Fibroblast of lung (primary cell): ENCODE results near the gene PCNT. TPM values are rescaled to one million over a fixed set of nuclear protein-coding genes. Genes with fewer than 3 reads are reported as not detected.

Experiments
- DNase-seq, 2 donors: peaks; one replicate each; pipeline versions ENCODE4 v3.0.0 to v3.0.0-alpha.2; 2010; ENCODE audit warnings: low read depth in 2 of 2
- H2AFZ ChIP-seq: 2 replicates; pipeline ENCODE4 v1.5.1; 2012; ENCODE audit warnings: low read length, control low read depth, inconsistent platforms
- H3K27ac ChIP-seq: 2 replicates; pipeline ENCODE4 v1.5.1; 2011; ENCODE audit warnings: low read length, control low read depth; ENCODE audit not compliant: insufficient read depth
- H3K27me3 ChIP-seq: 2 replicates; pipeline ENCODE4 v1.5.1; 2011; ENCODE audit warnings: mild to moderate bottlenecking, low read length; ENCODE audit not compliant: control insufficient read depth, insufficient read depth
- H3K36me3 ChIP-seq: 2 replicates; pipeline ENCODE4 v1.5.1; 2011; ENCODE audit warnings: low read length; ENCODE audit not compliant: control insufficient read depth, insufficient read depth
- H3K4me1 ChIP-seq: 2 replicates; pipeline ENCODE4 v1.5.1; 2011; ENCODE audit warnings: low read length; ENCODE audit not compliant: control insufficient read depth, insufficient read depth; ENCODE audit errors: extremely low read depth
- H3K4me2 ChIP-seq: 2 replicates; pipeline ENCODE4 v1.5.1; 2011; ENCODE audit warnings: low read length, control low read depth; ENCODE audit not compliant: insufficient read depth; ENCODE audit errors: extremely low read depth
- H3K4me3 ChIP-seq, 4 experiments: fragments of 200-600 bp in 1 of 4; sonication (generic) in 1 of 4; replicated peaks in 1 of 4; 2 replicates each; pipeline ENCODE4 v1.5.1; 2011 to 2016; ENCODE audit warnings: low read length in 4 of 4, low read depth in 3 of 4, mild to moderate bottlenecking in 3 of 4, control low read depth in 2 of 4, inconsistent platforms in 1 of 4, mixed read lengths in 1 of 4; ENCODE audit not compliant: insufficient read depth in 1 of 4; ENCODE audit errors: control extremely low read depth in 1 of 4
- H3K79me2 ChIP-seq: 2 replicates; pipeline ENCODE4 v1.5.1; 2012; ENCODE audit warnings: mild to moderate bottlenecking, low read length, inconsistent platforms; ENCODE audit not compliant: control insufficient read depth, insufficient read depth
- H3K9ac ChIP-seq: 2 replicates; pipeline ENCODE4 v1.5.1; 2011; ENCODE audit warnings: mild to moderate bottlenecking, low read length, control low read depth; ENCODE audit not compliant: insufficient read depth
- H3K9me3 ChIP-seq: 2 replicates; pipeline ENCODE4 v1.5.1; 2012; ENCODE audit warnings: low read depth, low read length; ENCODE audit not compliant: control insufficient read depth, insufficient read depth
- H4K20me1 ChIP-seq: 2 replicates; pipeline ENCODE4 v1.5.1; 2011; ENCODE audit warnings: low read length; ENCODE audit not compliant: control insufficient read depth, insufficient read depth; ENCODE audit errors: extremely low read depth
- EZH2 ChIP-seq: IDR thresholded peaks from 2 replicates; pipeline ENCODE4 v1.5.1; 2012; ENCODE audit warnings: low read length, control low read depth, mild to moderate bottlenecking; ENCODE audit errors: missing control alignments
- polyA plus RNA-seq, 2 donors: library from polyadenylated mRNA; depleted of rRNA in 1 of 2; stranded (reverse) in 1 of 2; unstranded in 1 of 2; fragments of >200 nt; gene quantifications; 2 replicates each; pipeline ENCODE4 v1.2.1, GENCODE V29; 2011 to 2012; ENCODE audit warnings: missing spikeins in 1 of 2
- total RNA-seq: library from RNA; depleted of rRNA; stranded (reverse); fragments of >200 nt; gene quantifications from 2 replicates; pipeline ENCODE4 v1.2.1, GENCODE V29; 2014
- TF ChIP-seq, protein P1 (sequence below), 2 donors: IDR thresholded peaks in 1 of 2; conservative IDR thresholded peaks in 1 of 2; 1 replicate in 1 of 2; 2 replicates in 1 of 2; pipeline ENCODE4 v1.5.1; 2011 to 2012; ENCODE audit warnings: low read length in 2 of 2, control low read depth in 1 of 2, inconsistent platforms in 1 of 2, low read depth in 1 of 2, mild to moderate bottlenecking in 1 of 2

Gene PCNT
- total and polyA plus RNA-seq, 2 donors (not counting 1 experiment from before 2014, with no cell fraction given) = 7.4 to 26.1 TPM

DNA sequence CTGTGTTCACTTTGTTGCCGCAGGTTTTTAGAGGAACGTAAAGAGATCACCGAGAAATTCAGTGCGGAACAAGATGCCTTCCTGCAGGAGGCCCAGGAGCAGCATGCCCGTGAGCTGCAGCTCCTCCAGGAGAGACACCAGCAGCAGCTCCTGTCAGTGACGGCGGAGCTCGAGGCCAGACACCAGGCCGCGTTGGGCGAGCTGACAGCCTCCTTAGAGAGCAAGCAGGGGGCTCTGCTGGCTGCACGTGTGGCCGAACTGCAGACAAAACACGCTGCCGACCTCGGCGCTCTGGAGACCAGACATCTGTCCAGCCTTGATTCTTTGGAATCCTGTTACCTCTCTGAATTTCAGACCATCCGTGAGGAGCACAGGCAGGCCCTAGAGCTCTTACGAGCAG, 42.6 kb downstream of the PCNT start:
- Histone ChIP-seq H3K4me1 (no peaks in the 10 kb centered on the region), H3K79me2 (peaks cover 10% of the 10 kb centered on the region), H3K4me2 (no peak overlapping the region), H3K36me3 (peaks cover 21% of the 10 kb centered on the region), H3K9ac (no peak overlapping the region), H4K20me1 (no peaks in the 10 kb centered on the region), H3K4me3 (no peak overlapping the region), H3K27ac (no peak overlapping the region), H2AFZ (no peak overlapping the region), H3K9me3 (no peaks in the 10 kb centered on the region), H3K27me3 (no peaks in the 10 kb centered on the region)
- no peak for TF ChIP-seq EZH2
- TF ChIP-seq, protein P1, sequence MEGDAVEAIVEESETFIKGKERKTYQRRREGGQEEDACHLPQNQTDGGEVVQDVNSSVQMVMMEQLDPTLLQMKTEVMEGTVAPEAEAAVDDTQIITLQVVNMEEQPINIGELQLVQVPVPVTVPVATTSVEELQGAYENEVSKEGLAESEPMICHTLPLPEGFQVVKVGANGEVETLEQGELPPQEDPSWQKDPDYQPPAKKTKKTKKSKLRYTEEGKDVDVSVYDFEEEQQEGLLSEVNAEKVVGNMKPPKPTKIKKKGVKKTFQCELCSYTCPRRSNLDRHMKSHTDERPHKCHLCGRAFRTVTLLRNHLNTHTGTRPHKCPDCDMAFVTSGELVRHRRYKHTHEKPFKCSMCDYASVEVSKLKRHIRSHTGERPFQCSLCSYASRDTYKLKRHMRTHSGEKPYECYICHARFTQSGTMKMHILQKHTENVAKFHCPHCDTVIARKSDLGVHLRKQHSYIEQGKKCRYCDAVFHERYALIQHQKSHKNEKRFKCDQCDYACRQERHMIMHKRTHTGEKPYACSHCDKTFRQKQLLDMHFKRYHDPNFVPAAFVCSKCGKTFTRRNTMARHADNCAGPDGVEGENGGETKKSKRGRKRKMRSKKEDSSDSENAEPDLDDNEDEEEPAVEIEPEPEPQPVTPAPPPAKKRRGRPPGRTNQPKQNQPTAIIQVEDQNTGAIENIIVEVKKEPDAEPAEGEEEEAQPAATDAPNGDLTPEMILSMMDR (conservative IDR thresholded peaks at IDR 0.05 in 1 of 2, IDR thresholded peaks at IDR 0.05 in 1 of 2; ENCODE audit: low read depth in 1 of 2, low read length in 2 of 2) = no peak
- DNase-seq = no peak

- Histone ChIP-seq H3K27me3 (no peaks in the 10 kb centered on the region), H3K79me2 (peaks cover 14% of the 10 kb centered on the region), H3K36me3 (peaks cover 22% of the 10 kb centered on the region), H3K9ac (no peak overlapping the region), H2AFZ (no peak overlapping the region), H3K4me3 (no peak overlapping the region), H3K4me2 (no peak overlapping the region), H3K9me3 (no peaks in the 10 kb centered on the region), H3K27ac (no peak overlapping the region), H4K20me1 (no peaks in the 10 kb centered on the region), H3K4me1 (no peaks in the 10 kb centered on the region)
- DNase-seq = no peak
- no peak for TF ChIP-seq EZH2
- TF ChIP-seq, protein P1 (conservative IDR thresholded peaks at IDR 0.05 in 1 of 2, IDR thresholded peaks at IDR 0.05 in 1 of 2; ENCODE audit: low read depth in 1 of 2, low read length in 2 of 2) = no peak
These were observed 43.0 kb downstream of the PCNT start for GRCh38 chr21:46366966-46367365.

DNA sequence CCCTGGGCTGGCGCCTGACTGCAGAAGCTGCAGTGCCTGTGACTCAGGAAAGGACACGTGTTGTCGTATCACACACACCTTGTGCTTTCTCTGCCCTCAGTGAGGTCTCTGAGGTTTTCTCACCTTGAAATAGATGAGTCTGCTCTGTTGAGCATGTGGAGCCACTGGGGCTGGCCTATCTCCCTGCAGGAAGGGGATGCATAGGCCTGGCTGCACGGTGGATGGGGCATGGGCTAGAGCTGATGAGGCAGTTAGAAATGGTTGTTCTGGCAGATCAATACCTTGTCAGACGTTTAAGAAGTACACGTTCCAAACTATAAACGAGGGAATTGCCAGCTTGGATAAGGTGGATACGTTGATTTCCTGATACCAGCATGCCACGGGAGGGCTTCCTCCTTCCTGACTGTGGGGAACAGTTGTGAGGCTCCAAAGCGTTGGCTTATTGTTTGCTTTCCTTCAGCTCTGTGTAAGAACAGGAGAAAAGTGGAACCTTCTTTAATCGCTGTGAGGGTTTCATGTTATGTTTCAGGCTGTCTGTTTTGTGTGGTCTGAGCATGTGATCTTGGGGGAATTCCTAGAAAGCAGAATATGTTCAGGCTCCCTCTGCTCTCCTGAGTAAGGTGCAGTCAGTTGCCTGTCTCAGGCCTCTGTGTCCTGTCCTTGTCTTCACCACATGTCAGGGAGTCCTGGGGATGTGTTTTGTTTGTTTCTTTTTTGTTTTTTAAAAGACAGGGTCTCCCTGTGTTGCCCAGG, 44.8 kb downstream of the PCNT start:
- Histone ChIP-seq H2AFZ (no peak overlapping the region), H3K27ac (no peak overlapping the region), H3K79me2 (peaks cover 22% of the 10 kb centered on the region), H3K4me3 (no peak overlapping the region), H3K9me3 (no peaks in the 10 kb centered on the region), H3K4me1 (no peaks in the 10 kb centered on the region), H3K9ac (no peak overlapping the region), H3K27me3 (no peaks in the 10 kb centered on the region), H3K4me2 (no peak overlapping the region), H4K20me1 (no peaks in the 10 kb centered on the region), H3K36me3 (peaks cover 20% of the 10 kb centered on the region)
- TF ChIP-seq, protein P1 (conservative IDR thresholded peaks at IDR 0.05 in 1 of 2, IDR thresholded peaks at IDR 0.05 in 1 of 2; ENCODE audit: low read depth in 1 of 2, low read length in 2 of 2) = no peak
- no peak for TF ChIP-seq EZH2
- no peak for DNase-seq
